HG03025 (cell line): ENCODE data around the gene EFCAB8.
"Not testable (repeated sequence)": the region's sequence is repeated elsewhere in the genome, so short reads cannot be mapped to it uniquely, and the experiment has no call there.

Source experiments
- ATAC-seq: cut with Tn5 transposase; IDR thresholded peaks from one replicate; pipeline ENCODE4 v1.9.1; 2021; ENCODE audit warnings: mild to moderate bottlenecking, moderate library complexity; ENCODE audit not compliant: unreplicated experiment, low FRiP score

Gene EFCAB8

GRCh38 chr20:32839227-32839981 lies 19.3 kb upstream of the EFCAB8 start:
- no peak for ATAC-seq

- ATAC-seq = no peak
These were observed 18.8 kb upstream of the EFCAB8 start for GRCh38 chr20:32839982-32840285.

GRCh38 chr20:32841174-32841573 lies 17.5 kb upstream of the EFCAB8 start:
- no peak for ATAC-seq

GRCh38 chr20:32841632-32842031 lies 17.1 kb upstream of the EFCAB8 start:
- no peak for ATAC-seq

GRCh38 chr20:32842688-32843524 lies 15.8 kb upstream of the EFCAB8 start:
- ATAC-seq = no peak

GRCh38 chr20:32845786-32846185 lies 12.9 kb upstream of the EFCAB8 start:
- ATAC-seq = no peak

- no peak for ATAC-seq
These were observed 11.9 kb upstream of the EFCAB8 start for GRCh38 chr20:32846852-32847251.

- no peak for ATAC-seq
These were observed 10.8 kb upstream of the EFCAB8 start for GRCh38 chr20:32847964-32848363.

- no peak for ATAC-seq
These were observed 9.9 kb upstream of the EFCAB8 start for GRCh38 chr20:32848846-32849245.

GRCh38 chr20:32849577-32849976 lies 9.1 kb upstream of the EFCAB8 start:
- ATAC-seq = no peak

- no peak for ATAC-seq
These were observed 3.3 kb upstream of the EFCAB8 start for GRCh38 chr20:32855387-32855786.

- no peak for ATAC-seq
These were observed 534 bp upstream of the EFCAB8 start for GRCh38 chr20:32858189-32858588.

- ATAC-seq = no peak
These were observed 2.7 kb downstream of the EFCAB8 start for GRCh38 chr20:32861446-32861845.

- no peak for ATAC-seq
These were observed 10.8 kb downstream of the EFCAB8 start for GRCh38 chr20:32869562-32869961.

- ATAC-seq = not testable (repeated sequence)
These were observed 11.8 kb downstream of the EFCAB8 start for GRCh38 chr20:32870526-32870925.

GRCh38 chr20:32870985-32871384 lies 12.3 kb downstream of the EFCAB8 start:
- ATAC-seq = no peak

- no peak for ATAC-seq
These were observed 13.0 kb downstream of the EFCAB8 start for GRCh38 chr20:32871627-32872160.

GRCh38 chr20:32872266-32872665 lies 13.5 kb downstream of the EFCAB8 start:
- no peak for ATAC-seq

- no peak for ATAC-seq
These were observed 16.9 kb downstream of the EFCAB8 start for GRCh38 chr20:32875673-32876072.

GRCh38 chr20:32877507-32877906 lies 18.8 kb downstream of the EFCAB8 start:
- ATAC-seq = no peak

GRCh38 chr20:32878820-32879219 lies 20.1 kb downstream of the EFCAB8 start:
- no peak for ATAC-seq

- no peak for ATAC-seq
These were observed 20.8 kb downstream of the EFCAB8 start for GRCh38 chr20:32879538-32879937.
